ENCODE measurements around the gene ASPHD1. TPM values are rescaled to one million over a fixed set of nuclear protein-coding genes. Genes with fewer than 3 reads are reported as not detected.
A peak's percentile ranks its signal among the peaks of the same experiment; 100 is the strongest.
"Not testable (repeated sequence)": the region's sequence is repeated elsewhere in the genome, so short reads cannot be mapped to it uniquely, and the experiment has no call there.

The ASPHD1 gene
- total RNA-seq, 4 donors from 2014 or later, result 0.32 to 0.61 TPM; not detected in 2

DNA sequence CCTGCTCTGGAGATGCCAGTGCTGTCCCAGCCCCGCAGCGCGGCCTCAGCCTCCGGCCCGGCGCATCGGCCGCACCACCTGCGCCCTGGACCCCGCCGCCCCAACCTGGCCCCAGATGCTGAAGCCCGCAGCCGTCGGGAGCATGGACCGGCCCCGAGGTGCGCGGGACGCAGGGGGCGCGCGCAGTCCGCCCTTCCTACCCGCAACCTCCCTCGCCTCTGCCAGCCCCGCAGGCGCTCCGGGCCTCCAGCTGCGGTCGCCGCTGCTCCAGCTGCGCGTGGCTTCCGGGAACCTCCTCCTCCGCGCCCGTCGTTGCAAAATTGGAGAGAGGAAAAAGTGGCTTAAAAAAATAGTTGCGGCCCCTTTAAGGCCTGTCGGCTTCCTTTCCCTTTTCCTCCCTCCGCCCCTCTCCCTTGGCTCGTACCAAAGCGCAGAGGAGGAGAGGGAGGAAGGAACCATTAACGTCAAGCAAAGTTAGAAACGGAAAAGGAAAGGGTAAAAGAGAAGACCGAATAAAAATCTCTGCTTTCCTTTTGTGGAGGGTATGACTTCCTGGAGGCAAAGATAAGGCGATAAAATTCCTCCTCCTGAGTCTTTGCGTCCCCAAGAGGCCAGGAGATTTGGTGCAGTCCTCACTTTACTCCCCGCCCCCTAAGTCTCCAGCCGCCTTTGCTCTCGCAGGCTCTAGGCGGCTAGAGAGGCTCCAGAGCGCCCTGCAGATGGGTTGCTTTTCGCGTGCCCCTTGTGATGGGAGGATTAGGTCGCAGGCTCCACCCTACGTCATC is 37.2 kb upstream of the ASPHD1 start, which contains the start of gene CDIPT:
CDIPT (minus strand) TSS at position 343 of the 785 bp plus-strand sequence. CDS start 369 bp downstream, outside the sequence.
- Histone ChIP-seq H3K27me3 (no peaks in the 10 kb centered on the region), H3K4me1 (peaks cover 16 to 32% (median 20%) of the 10 kb centered on the region in 3 donors), H3K36me3 (peaks cover 19 to 33% (median 22%) of the 10 kb centered on the region in 3 donors), H3K4me3 (peak within 1 kb of the TSS; percentile 63 to 98 (median 91)), H3K27ac (peak within 1 kb of the TSS; percentile 87 to 96 (median 93)), H3K9me3 (no peaks in the 10 kb centered on the region)
- peak; percentile 60 for DNase-seq
- WGBS, 2 donors, result 0% methylated on average over 7 to 12 of the region's 57 CpGs
- TF ChIP-seq, protein P1, sequence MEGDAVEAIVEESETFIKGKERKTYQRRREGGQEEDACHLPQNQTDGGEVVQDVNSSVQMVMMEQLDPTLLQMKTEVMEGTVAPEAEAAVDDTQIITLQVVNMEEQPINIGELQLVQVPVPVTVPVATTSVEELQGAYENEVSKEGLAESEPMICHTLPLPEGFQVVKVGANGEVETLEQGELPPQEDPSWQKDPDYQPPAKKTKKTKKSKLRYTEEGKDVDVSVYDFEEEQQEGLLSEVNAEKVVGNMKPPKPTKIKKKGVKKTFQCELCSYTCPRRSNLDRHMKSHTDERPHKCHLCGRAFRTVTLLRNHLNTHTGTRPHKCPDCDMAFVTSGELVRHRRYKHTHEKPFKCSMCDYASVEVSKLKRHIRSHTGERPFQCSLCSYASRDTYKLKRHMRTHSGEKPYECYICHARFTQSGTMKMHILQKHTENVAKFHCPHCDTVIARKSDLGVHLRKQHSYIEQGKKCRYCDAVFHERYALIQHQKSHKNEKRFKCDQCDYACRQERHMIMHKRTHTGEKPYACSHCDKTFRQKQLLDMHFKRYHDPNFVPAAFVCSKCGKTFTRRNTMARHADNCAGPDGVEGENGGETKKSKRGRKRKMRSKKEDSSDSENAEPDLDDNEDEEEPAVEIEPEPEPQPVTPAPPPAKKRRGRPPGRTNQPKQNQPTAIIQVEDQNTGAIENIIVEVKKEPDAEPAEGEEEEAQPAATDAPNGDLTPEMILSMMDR (IDR thresholded peaks at IDR 0.05), result peak in 5 of 6 experiments; percentile 35 to 58 (median 55)
- TF ChIP-seq POLR2A (IDR thresholded peaks at IDR 0.05), result peak in 1 of 4 donors; percentile 48
- intact Hi-C loops (cut with DNase I), result no loop called here

DNA sequence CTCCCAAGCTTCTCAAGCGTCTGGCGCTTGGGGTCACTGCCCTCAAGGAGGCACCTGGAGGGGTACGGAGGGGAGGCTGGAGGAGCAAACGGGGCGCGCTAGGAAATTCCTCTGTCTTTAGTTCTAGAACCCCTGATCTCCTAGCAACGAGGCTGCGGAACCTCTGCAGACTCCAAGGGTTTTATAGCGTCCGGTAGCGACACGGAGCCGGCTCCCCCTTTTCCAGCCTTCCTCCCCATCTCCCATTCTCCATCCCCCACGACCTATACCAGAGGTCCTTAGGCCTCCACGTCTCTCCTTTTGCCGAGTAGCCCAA is 36.7 kb upstream of the ASPHD1 start:
- H3K9me3 ChIP-seq, result no peaks in the 10 kb centered on the region
- WGBS, 2 donors, result 48 to 75% methylated on average over 8 to 10 of the region's 16 CpGs
- no peaks in the 10 kb centered on the region for H3K27me3 ChIP-seq
- DNase-seq, result no peak
- peak overlapping the region; percentile 63 to 98 (median 91) for H3K4me3 ChIP-seq
- H3K27ac ChIP-seq, result peak overlapping the region; percentile 87 to 96 (median 93)
- TF ChIP-seq POLR2A (IDR thresholded peaks at IDR 0.05), result no peak
- TF ChIP-seq, protein P1 (IDR thresholded peaks at IDR 0.05), result no peak
- intact Hi-C loops (cut with DNase I), result no loop called here
- peaks cover 16 to 32% (median 20%) of the 10 kb centered on the region in 3 donors for H3K4me1 ChIP-seq
- H3K36me3 ChIP-seq, result peaks cover 18 to 27% (median 22%) of the 10 kb centered on the region in 3 donors

DNA sequence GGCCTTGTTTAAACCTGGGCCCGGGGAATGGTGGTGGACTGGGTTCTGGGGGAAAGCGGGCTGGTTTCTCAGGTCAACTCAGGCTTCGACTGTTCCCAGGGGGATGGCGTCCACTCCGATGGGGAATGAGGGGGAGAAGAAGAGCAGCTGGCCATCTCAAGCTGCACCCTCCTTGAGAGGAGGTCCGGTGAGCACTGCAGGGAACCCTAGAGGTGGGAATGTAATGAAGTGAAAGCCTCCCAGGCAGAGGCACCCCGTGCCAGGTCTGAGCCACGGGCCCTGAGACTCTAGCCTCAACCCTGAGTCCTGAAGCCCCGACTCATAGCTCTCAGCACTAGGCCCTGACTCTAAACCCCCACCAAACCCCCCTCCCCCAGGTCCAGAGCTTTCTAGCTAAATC is 36.1 kb upstream of the ASPHD1 start:
- H3K9me3 ChIP-seq, result no peaks in the 10 kb centered on the region
- H3K27me3 ChIP-seq, result no peaks in the 10 kb centered on the region
- WGBS, 2 donors, result 84 to 91% methylated on average over 8 of the region's 9 CpGs
- H3K4me3 ChIP-seq, result no peak overlapping the region
- TF ChIP-seq, protein P1 (IDR thresholded peaks at IDR 0.05), result no peak
- TF ChIP-seq POLR2A (IDR thresholded peaks at IDR 0.05), result no peak
- peaks cover 12 to 22% (median 17%) of the 10 kb centered on the region in 3 donors for H3K36me3 ChIP-seq
- H3K27ac ChIP-seq, result no peak overlapping the region
- H3K4me1 ChIP-seq, result peaks cover 16 to 32% (median 20%) of the 10 kb centered on the region in 3 donors
- intact Hi-C loops (cut with DNase I), result no loop called here
- no peak for DNase-seq

DNA sequence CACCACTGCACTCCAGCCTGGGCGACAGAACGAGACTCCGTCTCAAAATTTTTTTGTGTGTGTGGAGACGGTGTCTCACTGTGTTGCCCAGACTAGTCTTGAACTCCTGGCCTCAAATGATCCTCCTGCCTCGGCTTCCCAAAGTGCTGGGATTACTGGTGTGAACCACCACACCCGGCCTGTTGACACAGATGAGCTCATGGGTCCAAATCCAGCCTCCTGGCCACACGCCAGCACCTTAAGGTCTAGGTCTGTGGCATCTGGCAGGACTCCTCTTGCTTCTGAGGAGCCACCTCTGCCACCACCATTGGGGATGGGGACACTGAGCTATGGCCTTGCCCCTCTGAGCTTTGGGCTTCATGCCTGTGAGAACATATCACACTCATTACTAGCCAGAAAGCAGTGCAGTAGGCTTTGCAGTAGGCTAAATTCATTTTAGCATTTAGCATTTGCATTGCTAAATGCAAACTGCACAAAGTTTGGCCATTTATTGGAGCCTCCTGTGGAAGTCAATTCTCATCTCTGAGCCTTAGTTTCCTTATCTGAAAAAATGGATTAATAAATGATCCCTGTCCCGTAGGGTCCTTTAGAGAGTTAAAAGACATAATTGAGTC is 31.8 kb upstream of the ASPHD1 start:
- H3K9me3 ChIP-seq, result no peaks in the 10 kb centered on the region
- intact Hi-C loops (cut with DNase I), result no loop called here
- TF ChIP-seq, protein P1 (IDR thresholded peaks at IDR 0.05), result no peak
- TF ChIP-seq POLR2A (IDR thresholded peaks at IDR 0.05), result no peak
- no peak for DNase-seq
- no peaks in the 10 kb centered on the region for H3K36me3 ChIP-seq
- peaks cover 5% of the 10 kb centered on the region in 3 donors for H3K4me1 ChIP-seq
- no peaks in the 10 kb centered on the region for H3K27me3 ChIP-seq
- no peak overlapping the region for H3K4me3 ChIP-seq
- H3K27ac ChIP-seq, result no peak overlapping the region
- WGBS, 2 donors, result 54 to 86% methylated on average over 4 to 8 of the region's 8 CpGs

- 72 to 77% methylated on average over 8 of the region's 8 CpGs for WGBS, 2 donors
- H3K27ac ChIP-seq; DNase-seq; H3K27me3 ChIP-seq; H3K4me3 ChIP-seq; H3K36me3 ChIP-seq; H3K4me1 ChIP-seq; H3K9me3 ChIP-seq; intact Hi-C loops (cut with DNase I): not testable (repeated sequence)
These were observed 31.2 kb upstream of the ASPHD1 start for GRCh38 chr16:29869067-29869466.
